Measurements from ENCODE around the gene ESPN. TPM values are rescaled to one million over a fixed set of nuclear protein-coding genes. Genes with fewer than 3 reads are reported as not detected.

The ESPN gene
- polyA plus RNA-seq, 1 experiment: not detected

DNA sequence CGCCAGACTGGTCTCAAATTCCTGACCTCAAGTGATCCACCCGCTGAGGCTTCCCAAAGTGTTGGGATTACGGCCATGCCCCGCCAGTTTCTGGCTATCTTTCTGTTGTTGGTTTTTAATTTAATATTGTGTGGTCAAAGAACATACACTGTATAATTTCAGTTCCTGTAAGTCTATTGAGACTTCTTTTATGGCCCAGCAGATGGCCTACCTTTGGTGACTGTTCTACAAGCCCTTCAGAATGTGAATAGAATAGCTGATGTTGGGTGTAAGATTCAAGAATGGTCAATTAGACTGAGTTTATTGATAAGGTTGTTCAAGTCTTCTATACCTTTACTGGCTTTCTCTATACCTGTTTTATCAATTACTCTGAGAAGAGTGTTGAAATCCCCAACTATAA, 15.5 kb upstream of the ESPN start:
- TF ChIP-seq, protein P1, sequence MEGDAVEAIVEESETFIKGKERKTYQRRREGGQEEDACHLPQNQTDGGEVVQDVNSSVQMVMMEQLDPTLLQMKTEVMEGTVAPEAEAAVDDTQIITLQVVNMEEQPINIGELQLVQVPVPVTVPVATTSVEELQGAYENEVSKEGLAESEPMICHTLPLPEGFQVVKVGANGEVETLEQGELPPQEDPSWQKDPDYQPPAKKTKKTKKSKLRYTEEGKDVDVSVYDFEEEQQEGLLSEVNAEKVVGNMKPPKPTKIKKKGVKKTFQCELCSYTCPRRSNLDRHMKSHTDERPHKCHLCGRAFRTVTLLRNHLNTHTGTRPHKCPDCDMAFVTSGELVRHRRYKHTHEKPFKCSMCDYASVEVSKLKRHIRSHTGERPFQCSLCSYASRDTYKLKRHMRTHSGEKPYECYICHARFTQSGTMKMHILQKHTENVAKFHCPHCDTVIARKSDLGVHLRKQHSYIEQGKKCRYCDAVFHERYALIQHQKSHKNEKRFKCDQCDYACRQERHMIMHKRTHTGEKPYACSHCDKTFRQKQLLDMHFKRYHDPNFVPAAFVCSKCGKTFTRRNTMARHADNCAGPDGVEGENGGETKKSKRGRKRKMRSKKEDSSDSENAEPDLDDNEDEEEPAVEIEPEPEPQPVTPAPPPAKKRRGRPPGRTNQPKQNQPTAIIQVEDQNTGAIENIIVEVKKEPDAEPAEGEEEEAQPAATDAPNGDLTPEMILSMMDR (IDR thresholded peaks at IDR 0.05; ENCODE audit: low read depth, low read length): no peak
- POLR2A ChIA-PET: no interaction called here

DNA sequence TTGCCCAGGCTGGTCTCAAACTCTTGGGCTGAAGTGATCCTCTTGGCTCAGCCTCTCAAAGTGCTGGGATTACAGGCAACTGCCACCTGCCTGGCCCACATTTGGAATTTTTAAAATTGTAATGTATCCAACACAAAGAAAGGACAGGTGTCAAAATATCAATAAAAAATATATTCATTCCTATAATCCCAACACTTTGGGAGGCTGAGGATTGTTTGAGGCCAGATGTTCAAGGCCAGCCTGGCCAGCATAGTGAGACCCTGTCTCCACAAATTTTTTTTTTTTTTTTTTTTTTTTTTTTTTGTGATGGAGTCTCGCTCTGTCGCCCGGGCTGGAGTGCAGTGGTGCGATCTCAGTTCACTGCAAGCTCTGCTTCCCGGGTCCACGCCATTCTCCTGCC, 14.8 kb upstream of the ESPN start:
- H3K9me3 ChIP-seq (ENCODE audit: control insufficient read depth, insufficient read depth, low read length): no peaks in the 10 kb centered on the region

More for the DNA sequence above, 15.5 kb upstream of the ESPN start:
- no peak for DNase-seq (ENCODE audit: low read depth, low spot score)
- H3K4me3 ChIP-seq (ENCODE audit: low read depth, low read length): no peak overlapping the region
- no peaks in the 10 kb centered on the region; the same call in 1 of the 2 replicates for H3K9me3 ChIP-seq (ENCODE audit: control insufficient read depth, insufficient read depth, low read length)
- no peak overlapping the region for H3K27ac ChIP-seq (ENCODE audit: low read depth, low read length)
- CTCF ChIA-PET: interaction anchor here (1.0 kb wide), 1 partner anchor 238 kb away, joined by 3 read pairs; no protein-coding TSS in a partner anchor
- peaks cover 8% of the 10 kb centered on the region for H3K27me3 ChIP-seq (ENCODE audit: control insufficient read depth, insufficient read depth, low read length)

DNA sequence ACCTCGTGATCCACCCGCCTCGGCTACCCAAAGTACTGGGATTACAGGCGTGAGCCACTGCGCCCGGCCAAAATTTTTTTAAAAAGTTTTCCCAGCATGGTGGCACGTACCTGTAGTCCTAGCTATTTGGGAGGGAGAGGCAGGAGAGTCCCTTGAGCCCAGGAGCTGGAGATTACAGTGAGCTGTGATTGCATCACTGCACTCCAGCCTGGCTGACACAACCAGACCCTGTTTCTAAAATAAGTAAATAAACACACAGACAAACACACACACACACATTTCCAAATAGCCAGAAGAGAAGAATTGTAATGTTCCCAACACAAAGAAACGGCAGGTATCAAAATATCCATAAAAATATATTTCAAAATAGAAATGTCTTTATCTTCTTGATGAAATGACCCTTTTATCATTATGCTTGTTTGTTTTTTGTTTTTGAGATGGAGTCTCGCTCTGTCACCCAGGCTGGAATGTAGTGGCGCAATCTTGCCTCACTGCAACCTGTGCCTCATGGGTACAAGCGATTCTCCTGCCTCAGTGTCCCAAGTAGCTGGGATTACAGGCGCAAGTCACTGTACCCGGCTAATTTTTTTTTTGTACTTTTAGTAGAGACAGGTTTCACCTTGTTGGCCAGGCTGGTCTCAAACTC, 14.2 kb upstream of the ESPN start:
- CTCF ChIA-PET: no interaction called here
- no peak for DNase-seq (ENCODE audit: low read depth, low spot score)
- POLR2A ChIA-PET: no interaction called here

More for the DNA sequence above, 14.8 kb upstream of the ESPN start:
- H3K27ac ChIP-seq (ENCODE audit: low read depth, low read length): no peak overlapping the region
- TF ChIP-seq, protein P1 (IDR thresholded peaks at IDR 0.05; ENCODE audit: low read depth, low read length): no peak
- DNase-seq (ENCODE audit: low read depth, low spot score): no peak
- POLR2A ChIA-PET: no interaction called here
- peaks cover 8% of the 10 kb centered on the region for H3K27me3 ChIP-seq (ENCODE audit: control insufficient read depth, insufficient read depth, low read length)
- H3K4me3 ChIP-seq (ENCODE audit: low read depth, low read length): no peak overlapping the region
- CTCF ChIA-PET: interaction anchor here (1.0 kb wide), 1 partner anchor 237 kb away, joined by 3 read pairs; no protein-coding TSS in a partner anchor

DNA sequence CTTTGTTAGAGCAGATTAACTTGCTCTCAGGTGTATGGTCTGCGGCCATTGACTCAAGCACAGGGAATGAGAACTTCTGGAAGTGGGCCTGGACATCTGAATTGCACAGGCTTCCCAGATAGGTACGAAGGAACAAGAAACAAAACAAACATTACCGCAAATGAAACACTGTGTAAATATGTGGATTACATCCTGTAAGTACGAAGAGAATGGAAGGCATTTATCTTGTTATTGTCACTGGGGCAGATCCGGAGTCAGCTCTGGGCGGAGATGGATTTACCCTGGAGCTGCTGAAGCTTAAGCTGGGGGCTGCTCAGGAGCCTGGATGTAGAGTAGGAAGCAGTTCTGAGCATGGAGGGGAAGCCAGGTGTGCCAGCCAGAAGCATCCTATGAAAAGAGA, 11.7 kb upstream of the ESPN start:
- ChIA-PET POLR2A (interaction anchor here (0.7 kb wide), 1 partner anchor 59 kb away, joined by 6 read pairs; no protein-coding TSS in a partner anchor), CTCF (interaction anchor here (1.6 to 2.2 kb wide), 2 partner anchors 8 to 25 kb away, joined by 6 to 7 read pairs; no protein-coding TSS in a partner anchor)
- Histone ChIP-seq H3K27me3 (ENCODE audit: control insufficient read depth, insufficient read depth, low read length) (peaks cover 25% of the 10 kb centered on the region), H3K4me3 (ENCODE audit: low read depth, low read length) (no peak overlapping the region), H3K9me3 (ENCODE audit: control insufficient read depth, insufficient read depth, low read length) (no peaks in the 10 kb centered on the region), H3K27ac (ENCODE audit: low read depth, low read length) (no peak overlapping the region)
- TF ChIP-seq, protein P1 (IDR thresholded peaks at IDR 0.05; ENCODE audit: low read depth, low read length): no peak
- no peak for DNase-seq (ENCODE audit: low read depth, low spot score)

More for the DNA sequence above, 14.2 kb upstream of the ESPN start:
- Histone ChIP-seq H3K27ac (ENCODE audit: low read depth, low read length) (no peak overlapping the region), H3K9me3 (ENCODE audit: control insufficient read depth, insufficient read depth, low read length) (no peaks in the 10 kb centered on the region), H3K4me3 (ENCODE audit: low read depth, low read length) (no peak overlapping the region), H3K27me3 (ENCODE audit: control insufficient read depth, insufficient read depth, low read length) (peaks cover 8% of the 10 kb centered on the region)
- TF ChIP-seq, protein P1 (IDR thresholded peaks at IDR 0.05; ENCODE audit: low read depth, low read length): no peak

DNA sequence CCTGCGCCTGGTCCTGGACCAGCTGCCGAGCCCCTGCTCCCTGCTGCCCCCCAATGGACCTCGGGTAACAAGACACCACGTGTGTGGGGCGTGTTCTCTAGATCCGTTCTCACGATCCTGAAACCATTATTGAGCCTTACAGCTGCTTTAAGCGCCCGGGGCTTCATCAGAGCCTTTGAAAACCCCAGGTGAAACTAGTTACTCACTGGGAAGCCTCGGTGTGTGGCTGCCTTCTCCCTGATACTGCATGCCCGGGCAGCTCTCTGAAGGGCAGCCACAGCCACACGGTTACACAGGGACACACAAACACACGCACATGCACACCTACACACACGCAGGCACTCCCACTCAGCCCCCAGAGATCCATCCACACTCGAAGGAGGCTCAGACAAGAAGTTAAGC, 10.1 kb upstream of the ESPN start:
- H3K27ac ChIP-seq (ENCODE audit: low read depth, low read length): no peak overlapping the region
- peak; percentile 13 for DNase-seq (ENCODE audit: low read depth, low spot score)
- peaks cover 36% of the 10 kb centered on the region for H3K27me3 ChIP-seq (ENCODE audit: control insufficient read depth, insufficient read depth, low read length)
- ChIA-PET CTCF (interaction anchor here (0.7 to 2.2 kb wide), 10 partner anchors 8 to 80 kb away, joined by 3 to 7 read pairs (median 3); no protein-coding TSS in a partner anchor), POLR2A (interaction anchor here (1.2 kb wide), 1 partner anchor 20 kb away, joined by 3 read pairs; no protein-coding TSS in a partner anchor)
- no peaks in the 10 kb centered on the region for H3K9me3 ChIP-seq (ENCODE audit: control insufficient read depth, insufficient read depth, low read length)
- TF ChIP-seq, protein P1 (IDR thresholded peaks at IDR 0.05; ENCODE audit: low read depth, low read length): peak; percentile 68
- no peak overlapping the region for H3K4me3 ChIP-seq (ENCODE audit: low read depth, low read length)

Data from AG04450 (cell line).